WERI-Rb-1 (cell line): ENCODE measurements around the gene NASP.

Source experiments
- DNase-seq: peaks from one replicate; pipeline ENCODE4 v3.0.0-alpha.2; 2020
- H3K27ac ChIP-seq: fragments of 250-450 bp; sonication (Bioruptor Pico); 2 replicates; pipeline ENCODE4 v1.5.1; 2020; ENCODE audit warnings: mild to moderate bottlenecking, moderate library complexity
- H3K27me3 ChIP-seq: fragments of 250-450 bp; sonication (Bioruptor Pico); 2 replicates; pipeline ENCODE4 v1.5.1; 2021; ENCODE audit warnings: mild to moderate bottlenecking, low read depth, moderate library complexity; ENCODE audit not compliant: insufficient read depth, severe bottlenecking
- H3K36me3 ChIP-seq: fragments of 250-450 bp; sonication (Bioruptor Pico); 2 replicates; pipeline ENCODE4 v1.5.1; 2020; ENCODE audit warnings: mild to moderate bottlenecking, moderate library complexity
- H3K4me3 ChIP-seq: 2 replicates; pipeline ENCODE4 v1.5.1; 2011; ENCODE audit warnings: low read depth, mild to moderate bottlenecking, control low read depth, low read length
- H3K9me3 ChIP-seq: fragments of 250-450 bp; sonication (Bioruptor Pico); 2 replicates; pipeline ENCODE4 v1.5.1; 2021; ENCODE audit warnings: mild to moderate bottlenecking, moderate library complexity; ENCODE audit not compliant: severe bottlenecking
- CTCF ChIP-seq: IDR thresholded peaks from 2 replicates; pipeline ENCODE4 v1.5.1; 2011; ENCODE audit warnings: low read depth, mild to moderate bottlenecking, control low read depth, inconsistent platforms, low read length

The NASP gene, protein sequence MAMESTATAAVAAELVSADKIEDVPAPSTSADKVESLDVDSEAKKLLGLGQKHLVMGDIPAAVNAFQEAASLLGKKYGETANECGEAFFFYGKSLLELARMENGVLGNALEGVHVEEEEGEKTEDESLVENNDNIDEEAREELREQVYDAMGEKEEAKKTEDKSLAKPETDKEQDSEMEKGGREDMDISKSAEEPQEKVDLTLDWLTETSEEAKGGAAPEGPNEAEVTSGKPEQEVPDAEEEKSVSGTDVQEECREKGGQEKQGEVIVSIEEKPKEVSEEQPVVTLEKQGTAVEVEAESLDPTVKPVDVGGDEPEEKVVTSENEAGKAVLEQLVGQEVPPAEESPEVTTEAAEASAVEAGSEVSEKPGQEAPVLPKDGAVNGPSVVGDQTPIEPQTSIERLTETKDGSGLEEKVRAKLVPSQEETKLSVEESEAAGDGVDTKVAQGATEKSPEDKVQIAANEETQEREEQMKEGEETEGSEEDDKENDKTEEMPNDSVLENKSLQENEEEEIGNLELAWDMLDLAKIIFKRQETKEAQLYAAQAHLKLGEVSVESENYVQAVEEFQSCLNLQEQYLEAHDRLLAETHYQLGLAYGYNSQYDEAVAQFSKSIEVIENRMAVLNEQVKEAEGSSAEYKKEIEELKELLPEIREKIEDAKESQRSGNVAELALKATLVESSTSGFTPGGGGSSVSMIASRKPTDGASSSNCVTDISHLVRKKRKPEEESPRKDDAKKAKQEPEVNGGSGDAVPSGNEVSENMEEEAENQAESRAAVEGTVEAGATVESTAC

GRCh38 chr1:45583666-45584350, at the start of gene NASP:
Gene NASP (plus strand): TSS chr1:45584041. CDS start chr1:45584147, 106 bp downstream.
- Histone ChIP-seq H3K27ac (peak within 1 kb of the TSS; percentile 99), H3K36me3 (peaks cover 40% of the 10 kb centered on the region), H3K9me3 (no peaks in the 10 kb centered on the region), H3K4me3 (peak within 1 kb of the TSS; percentile 86), H3K27me3 (no peaks in the 10 kb centered on the region)
- TF ChIP-seq CTCF, result no peak
- DNase-seq, result peak; percentile 90

DNA sequence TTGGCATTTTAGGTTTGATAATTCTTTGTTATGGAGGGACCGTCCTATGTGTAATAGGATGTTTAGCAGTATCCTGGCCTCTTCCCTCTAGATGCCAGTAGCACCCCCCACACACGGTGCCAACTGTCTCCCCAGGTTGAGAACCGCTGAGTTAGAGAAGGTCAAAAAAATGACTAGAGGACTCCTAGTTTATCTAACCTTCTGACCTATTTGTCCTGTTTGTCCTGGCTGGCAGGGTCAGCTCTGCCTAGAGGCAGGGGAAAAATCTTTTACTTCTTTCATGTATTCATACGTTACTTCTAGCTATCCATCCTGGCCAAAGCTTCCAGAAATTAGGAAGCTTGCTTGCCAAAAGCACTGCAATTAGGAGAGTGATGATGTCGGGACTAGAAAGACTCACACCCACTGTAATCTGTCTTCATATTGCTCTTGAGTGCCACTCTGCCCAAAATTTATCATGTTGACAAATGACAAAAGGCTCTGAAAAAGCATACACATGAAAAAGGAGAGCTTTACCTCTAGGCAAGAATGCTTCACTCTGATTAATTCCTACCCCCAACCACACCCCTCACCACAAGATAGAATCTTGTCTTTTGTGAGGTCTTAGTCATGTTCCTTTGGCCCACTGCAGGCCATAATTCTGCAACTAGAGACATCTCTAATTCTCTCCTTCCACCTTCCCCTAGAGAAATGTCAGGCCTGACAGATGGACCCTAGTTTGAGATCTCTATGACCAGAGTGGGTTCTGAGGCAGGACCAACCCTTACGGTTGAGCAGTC, 47.7 kb upstream of the NASP start:
- Histone ChIP-seq H3K9me3 (no peaks in the 10 kb centered on the region), H3K27me3 (no peaks in the 10 kb centered on the region), H3K27ac (no peak overlapping the region), H3K36me3 (no peaks in the 10 kb centered on the region), H3K4me3 (no peak overlapping the region)
- no peak for TF ChIP-seq CTCF
- no peak for DNase-seq

DNA sequence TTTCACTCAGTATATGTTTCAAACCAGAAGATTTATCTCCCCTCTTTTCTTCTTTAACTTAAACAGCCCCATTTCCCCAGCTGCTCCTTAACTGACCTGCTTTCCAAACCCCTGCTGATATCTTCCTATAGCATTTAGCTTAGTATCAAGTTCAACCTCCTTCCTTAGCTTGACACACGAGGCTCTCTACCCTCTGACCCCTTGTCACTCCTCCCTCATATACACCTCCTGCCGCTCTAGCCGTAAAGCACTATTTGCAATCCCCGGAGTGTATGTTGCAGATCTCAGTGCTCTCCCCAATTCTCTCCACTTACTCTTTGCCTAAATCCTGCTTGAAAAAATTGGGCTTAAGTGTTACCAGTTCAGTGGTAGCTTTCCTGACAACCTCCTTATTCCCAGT, 47.0 kb upstream of the NASP start:
- Histone ChIP-seq H3K27me3 (no peaks in the 10 kb centered on the region), H3K9me3 (no peaks in the 10 kb centered on the region), H3K27ac (no peak overlapping the region), H3K36me3 (no peaks in the 10 kb centered on the region), H3K4me3 (no peak overlapping the region)
- no peak for TF ChIP-seq CTCF
- no peak for DNase-seq

DNA sequence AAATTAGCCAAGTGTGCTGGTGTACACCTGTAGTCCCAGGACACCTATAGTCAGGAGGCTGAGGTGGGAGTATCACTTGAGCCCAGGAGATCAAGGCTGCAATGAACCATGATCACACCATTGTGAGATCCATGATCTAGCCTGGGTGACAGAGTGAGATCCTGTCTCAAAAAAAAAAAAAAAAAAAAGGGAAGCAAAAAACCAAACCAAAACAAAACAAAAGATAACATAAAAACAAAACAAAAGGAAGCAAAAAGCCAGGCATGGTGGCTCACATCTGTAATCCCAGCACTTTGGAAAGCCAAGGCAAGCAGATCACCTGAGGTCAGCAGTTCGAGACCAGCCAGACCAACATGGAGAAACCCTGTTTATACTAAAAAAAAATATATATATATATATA, 42.6 kb upstream of the NASP start:
- Histone ChIP-seq H3K36me3 (no peaks in the 10 kb centered on the region), H3K4me3 (no peak overlapping the region), H3K27me3 (no peaks in the 10 kb centered on the region), H3K27ac (no peak overlapping the region), H3K9me3 (no peaks in the 10 kb centered on the region)
- DNase-seq, result no peak
- no peak for TF ChIP-seq CTCF

GRCh38 chr1:45542591-45542990, 41.2 kb upstream of the NASP start:
- no peak for TF ChIP-seq CTCF
- Histone ChIP-seq H3K36me3 (no peaks in the 10 kb centered on the region), H3K9me3 (no peaks in the 10 kb centered on the region), H3K27me3 (no peaks in the 10 kb centered on the region), H3K4me3 (no peak overlapping the region), H3K27ac (no peak overlapping the region)
- no peak for DNase-seq
